Right renal cortex interstitium (tissue), 3 donors: ENCODE data around the gene BMP7. TPM values are rescaled to one million over a fixed set of nuclear protein-coding genes. Genes with fewer than 3 reads are reported as not detected.
"Not testable (repeated sequence)": the region's sequence is repeated elsewhere in the genome, so short reads cannot be mapped to it uniquely, and the experiment has no call there.

Experiments
- DNase-seq, 3 donors: peaks; one replicate each; pipeline ENCODE4 v3.0.0-alpha.2; 2013; ENCODE audit warnings: low read depth in 3 of 3, low spot score in 2 of 3
- polyA plus RNA-seq, 3 donors: library from polyadenylated mRNA; unstranded; fragments of 120-200 nt; gene quantifications; one replicate each; pipeline ENCODE4 v1.2.1, GENCODE V29; 2013; ENCODE audit not compliant: insufficient read length in 3 of 3

The BMP7 gene
- polyA plus RNA-seq, 3 donors = 71.8 to 84.2 (median 78.2) TPM

DNA sequence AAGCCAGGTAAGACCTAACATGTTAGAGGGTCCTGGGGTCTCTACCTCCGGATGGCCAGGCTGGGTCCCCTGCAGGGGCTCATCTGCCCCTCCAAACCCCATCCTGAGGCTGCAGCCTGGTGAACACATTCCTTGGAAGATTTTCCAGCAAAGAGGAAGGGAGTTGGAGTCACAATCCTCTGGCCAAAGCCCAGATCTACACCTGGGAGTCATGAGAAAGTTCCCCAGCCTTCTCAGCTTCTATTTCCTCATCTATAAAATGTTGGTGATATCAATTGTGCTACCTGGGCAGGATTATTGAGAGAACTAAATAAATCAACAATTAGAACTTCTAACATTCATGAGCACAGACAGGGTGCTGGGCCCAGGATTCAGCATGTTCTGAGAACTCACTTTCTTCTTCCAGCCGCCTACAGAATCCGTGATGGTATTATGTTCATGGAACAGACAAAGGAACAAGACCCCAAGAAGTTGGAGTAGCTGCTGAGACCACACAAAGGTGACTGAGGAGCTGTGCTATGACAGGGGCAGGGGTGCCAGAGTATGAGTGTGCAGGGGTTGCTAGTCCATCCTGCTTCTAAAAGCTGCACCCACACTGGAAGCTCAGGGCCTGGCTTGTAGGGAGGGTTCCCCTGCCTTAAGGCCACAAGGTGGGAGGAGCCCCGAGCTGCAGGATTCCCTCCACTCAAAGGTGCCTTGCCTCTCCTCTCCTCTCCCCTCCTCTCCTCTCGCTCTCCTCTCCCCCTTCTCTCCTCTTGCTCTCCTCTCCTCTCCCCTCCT is 68.9 kb downstream of the BMP7 start:
- no peak for DNase-seq

DNA sequence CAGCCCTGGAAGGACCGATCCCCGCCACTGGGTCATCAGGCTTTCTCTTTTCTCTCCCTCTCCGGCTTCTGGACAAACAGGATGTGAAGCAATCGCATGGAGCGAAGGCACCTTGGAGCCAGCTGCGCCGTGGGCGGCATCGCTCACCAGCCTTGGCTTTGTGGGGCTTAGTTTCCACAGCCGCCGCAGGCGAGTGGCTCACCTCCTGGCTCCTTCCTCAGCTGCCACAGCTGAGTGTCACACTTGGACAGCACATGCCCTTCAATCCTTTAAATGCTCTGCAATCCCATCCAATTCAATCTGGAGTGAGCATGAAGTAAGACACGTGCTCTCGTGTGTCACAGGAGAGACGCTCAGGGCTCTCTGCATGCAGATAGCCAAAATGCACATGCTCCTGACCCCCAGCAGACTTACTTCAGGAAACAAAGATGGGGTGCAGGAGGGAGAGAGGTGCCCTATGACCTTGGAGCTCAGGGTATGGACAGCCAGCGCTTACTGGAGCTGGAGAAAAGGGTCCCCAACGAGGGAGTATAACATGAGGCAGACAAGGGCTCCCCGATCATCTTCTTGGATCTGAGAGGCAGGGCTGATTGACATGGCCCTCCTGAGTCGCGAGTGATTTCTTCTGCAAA is 70.9 kb downstream of the BMP7 start:
- no peak for DNase-seq

DNA sequence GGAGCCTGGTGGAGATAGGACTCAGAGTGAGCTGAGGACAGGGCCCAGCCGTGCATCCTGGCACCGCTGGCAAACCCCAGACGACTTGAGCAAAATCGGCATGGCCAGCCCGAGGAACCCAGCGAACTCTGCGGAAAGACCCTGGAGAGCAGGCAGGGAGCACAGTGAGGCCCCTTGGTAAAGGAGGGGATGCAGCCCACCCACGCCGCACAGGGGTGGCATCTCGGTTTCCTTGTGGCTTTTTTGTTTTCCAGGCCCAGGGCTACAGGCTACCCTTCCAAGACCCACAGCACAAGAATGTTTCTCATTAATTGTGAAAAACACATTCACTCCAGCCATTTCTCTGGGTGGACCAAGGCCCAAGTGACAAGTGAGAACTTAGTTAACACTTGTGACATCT is 71.4 kb downstream of the BMP7 start:
- DNase-seq = no peak

GRCh38 chr20:57194154-57194553 is 72.3 kb downstream of the BMP7 start:
- no peak for DNase-seq

GRCh38 chr20:57193094-57193493 is 73.3 kb downstream of the BMP7 start:
- no peak for DNase-seq

- DNase-seq = no peak
Observed at GRCh38 chr20:57192311-57192710, 74.1 kb downstream of the BMP7 start.

DNA sequence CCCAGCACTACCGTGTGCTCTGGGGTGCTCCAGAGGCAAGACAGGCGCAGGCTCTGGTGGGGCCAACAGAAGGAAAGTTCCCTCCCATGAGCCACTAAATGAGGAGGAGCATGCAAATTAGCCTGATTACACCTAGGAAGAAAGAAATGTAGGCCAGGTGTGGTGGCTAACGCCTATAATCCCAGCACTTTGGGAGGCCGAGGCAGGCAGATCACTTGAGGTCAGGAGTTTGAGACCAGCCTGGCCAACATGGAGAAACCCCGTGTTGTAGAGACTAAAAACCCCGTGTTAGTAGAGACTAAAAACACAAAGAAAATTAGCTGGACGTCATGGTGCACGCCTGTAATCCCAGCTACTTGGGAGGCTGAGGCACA is 75.2 kb downstream of the BMP7 start:
- DNase-seq = not testable (repeated sequence)

DNA sequence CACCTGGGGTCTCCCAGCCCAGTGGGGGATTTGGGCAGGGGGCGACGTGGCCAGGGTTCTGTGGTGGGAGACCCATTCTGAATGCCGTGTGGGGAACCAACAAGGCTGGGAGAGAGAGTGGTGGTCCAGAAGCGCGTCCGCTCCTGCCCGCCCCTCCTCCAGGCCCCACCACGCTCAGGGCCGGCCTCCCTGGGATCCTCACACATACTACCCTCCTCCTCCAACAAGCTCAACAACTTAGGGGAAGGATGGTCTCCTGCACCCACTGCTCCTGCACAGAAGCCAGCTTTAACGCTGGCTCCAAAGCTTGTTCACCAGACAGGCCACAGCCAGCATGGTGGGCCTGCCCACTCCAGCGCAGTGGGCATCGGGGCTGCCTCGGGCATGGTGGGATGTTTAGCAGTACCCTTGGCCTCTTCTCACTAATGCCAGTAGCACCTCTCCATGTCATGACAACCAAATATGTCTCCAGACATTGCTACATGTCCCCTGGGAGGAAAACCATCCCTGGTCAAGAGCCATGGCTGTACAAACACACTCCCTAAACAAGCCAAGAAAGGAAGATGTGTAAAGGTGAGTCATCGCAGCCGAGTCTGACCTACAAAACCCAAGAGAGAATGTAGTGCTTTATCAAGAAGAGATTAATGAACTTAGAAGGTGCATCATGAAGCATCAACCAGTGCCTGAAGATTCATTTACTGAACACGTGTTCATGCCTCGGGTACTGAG is 75.7 kb downstream of the BMP7 start:
- no peak for DNase-seq

- no peak for DNase-seq
Observed at GRCh38 chr20:57189713-57190112, 76.7 kb downstream of the BMP7 start.

DNA sequence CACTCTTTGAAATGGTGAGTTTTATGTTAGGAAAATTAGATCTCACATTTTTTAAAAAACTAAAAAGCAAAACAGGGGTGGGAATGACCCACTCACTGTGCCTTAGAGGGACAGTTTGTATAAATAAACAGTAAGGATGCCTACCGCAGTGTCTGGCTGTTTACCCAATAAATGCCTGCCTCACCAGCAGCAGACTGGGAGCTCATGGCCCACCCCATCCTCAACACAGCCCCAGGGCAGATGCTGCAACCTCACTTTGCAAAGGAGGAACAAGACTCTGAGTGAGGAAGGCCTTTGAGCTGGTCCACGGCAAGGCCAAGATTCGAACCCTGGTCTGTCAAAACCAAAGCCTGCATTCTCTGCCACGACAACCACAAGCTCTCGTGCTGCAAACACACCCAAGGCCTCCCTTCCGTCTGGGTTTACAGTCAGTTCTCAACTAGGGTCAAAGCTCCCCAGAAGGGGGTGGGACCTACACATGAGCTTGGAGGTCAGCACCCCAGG is 77.8 kb downstream of the BMP7 start:
- DNase-seq = no peak

GRCh38 chr20:57188056-57188455 is 78.4 kb downstream of the BMP7 start:
- no peak for DNase-seq

DNA sequence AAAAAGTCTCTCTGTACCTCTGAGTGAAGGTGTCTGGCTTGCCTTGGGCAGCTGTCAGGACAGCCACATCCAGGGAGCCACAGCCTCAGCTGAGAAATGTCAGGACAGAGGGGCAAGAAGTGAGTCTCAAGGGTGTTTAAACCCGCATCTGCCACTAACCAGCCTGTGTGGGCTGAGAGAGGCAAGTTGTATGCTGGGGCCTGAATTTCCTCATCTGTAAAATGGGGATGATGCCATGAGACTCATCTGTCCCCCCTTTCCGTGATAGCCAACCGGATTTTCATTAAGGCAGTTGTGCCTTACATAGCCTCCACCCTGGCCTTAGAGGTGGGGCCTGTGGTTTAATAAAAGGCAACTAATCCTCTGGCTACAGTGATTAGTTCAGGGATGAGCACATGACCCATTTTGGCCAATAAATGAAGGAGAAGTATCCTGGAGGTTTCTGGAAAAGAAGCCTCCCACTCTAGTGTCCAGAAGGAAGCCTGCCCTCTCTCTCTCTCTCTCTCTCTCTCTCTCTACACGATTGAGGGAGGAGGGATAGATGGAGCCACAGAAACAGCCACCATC is 79.3 kb downstream of the BMP7 start:
- no peak for DNase-seq

DNA sequence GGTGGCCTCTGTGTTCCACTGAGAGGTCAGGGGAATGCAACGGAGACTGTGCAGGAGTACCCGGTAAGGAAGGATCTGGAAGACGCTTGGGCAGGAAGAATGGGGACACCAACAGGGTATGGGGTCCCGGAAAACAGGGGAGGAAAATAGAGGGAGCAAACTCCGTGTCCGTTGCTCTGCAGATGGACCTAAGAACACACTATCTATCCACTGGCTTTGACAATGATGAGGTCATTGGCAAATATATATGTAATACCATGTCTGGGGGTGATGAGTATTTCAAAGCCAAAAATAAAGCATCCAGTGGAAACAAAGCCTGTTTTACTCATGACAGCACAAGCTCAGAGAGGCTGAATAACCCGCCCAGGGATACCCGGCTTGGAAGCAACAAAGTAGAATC is 80.2 kb downstream of the BMP7 start:
- no peak for DNase-seq

- DNase-seq = no peak
Observed at GRCh38 chr20:57185188-57185743, 81.2 kb downstream of the BMP7 start.

- no peak for DNase-seq
Observed at GRCh38 chr20:57183457-57184009, 82.9 kb downstream of the BMP7 start.

- DNase-seq = no peak
Observed at GRCh38 chr20:57181639-57182038, 84.8 kb downstream of the BMP7 start.

GRCh38 chr20:57180954-57181353 is 85.5 kb downstream of the BMP7 start:
- DNase-seq = no peak

DNA sequence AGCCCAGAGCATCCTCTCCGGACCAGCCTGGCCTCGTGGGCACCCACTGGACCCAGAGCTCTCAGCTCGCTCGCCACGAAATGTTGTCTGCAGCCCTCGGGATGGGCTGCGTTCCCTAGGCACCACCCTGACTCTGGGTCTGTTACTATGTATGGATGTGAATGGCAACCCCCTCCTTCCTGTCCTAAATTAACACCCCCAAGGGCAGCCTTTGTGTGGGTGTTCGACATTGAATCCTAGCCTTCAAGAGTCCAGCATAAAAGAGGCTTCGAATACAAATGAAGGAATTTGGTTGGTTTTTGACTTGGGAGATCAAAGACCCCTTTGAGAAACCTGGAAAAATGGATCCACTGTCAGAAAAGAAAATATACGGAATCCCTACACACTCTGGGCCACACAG is 86.1 kb downstream of the BMP7 start:
- DNase-seq = no peak

DNA sequence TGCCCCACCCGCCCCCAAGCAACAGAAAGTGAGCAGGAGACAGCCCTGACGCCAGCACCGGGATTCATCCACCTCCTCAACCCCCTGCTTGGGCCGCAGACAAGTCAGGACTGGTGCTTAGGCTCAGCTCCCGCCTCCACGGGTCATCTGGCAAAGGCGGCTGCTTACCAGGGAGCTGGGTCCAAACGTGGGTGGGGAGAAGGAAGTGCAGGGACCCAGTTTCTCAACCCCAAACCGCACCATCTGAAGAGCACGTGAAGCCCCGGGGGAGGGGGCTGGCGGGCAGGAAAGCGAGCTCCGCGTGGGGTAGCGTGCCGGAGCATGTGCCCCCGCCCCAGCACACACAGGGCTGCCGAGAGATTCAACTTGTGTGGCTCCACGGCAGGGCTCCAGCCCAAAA is 87.2 kb downstream of the BMP7 start:
- no peak for DNase-seq

DNA sequence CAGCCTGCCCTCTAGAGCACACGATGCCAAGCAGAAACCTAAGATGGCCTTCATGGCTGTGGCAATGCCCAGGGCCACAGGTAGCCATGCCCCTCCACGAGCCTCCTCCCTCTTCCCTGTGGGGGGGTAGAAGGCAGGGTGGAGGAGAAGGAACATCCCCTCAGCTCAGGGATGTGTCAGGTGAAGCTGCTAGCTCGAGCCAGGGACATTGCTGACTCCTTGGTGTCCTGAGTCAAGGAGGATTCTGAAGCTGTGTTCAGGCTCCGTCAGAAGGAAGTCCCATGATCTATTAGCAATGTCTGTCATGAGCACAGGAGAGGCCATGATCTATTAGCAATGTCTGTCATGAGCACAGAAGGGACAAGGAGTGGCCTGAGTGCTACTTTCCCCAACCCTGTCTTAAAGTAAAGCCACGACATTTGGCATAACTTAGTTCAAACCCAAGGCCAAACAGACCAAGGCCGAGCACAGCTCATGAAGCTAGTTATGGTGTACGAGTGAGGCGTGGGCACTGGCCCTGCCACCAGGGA is 87.8 kb downstream of the BMP7 start:
- DNase-seq = no peak
